Measurements from ENCODE around the gene RPL36. TPM values are rescaled to one million over a fixed set of nuclear protein-coding genes. Genes with fewer than 3 reads are reported as not detected.

Gene RPL36
- total RNA-seq, 4 donors from 2014 or later, result 87.9 to 636 (median 329) TPM

GRCh38 chr19:5690955-5691821, 1.1 kb downstream of the RPL36 start:
- peaks cover 0 to 37% (median 25%) of the 10 kb centered on the region in 4 donors for H3K4me1 ChIP-seq
- H3K9me3 ChIP-seq, result no peaks in the 10 kb centered on the region
- intact Hi-C loops (cut with DNase I; ENCODE audit: low total_unique reads) (no loop called here), in situ Hi-C loops (cut with MboI; ENCODE audit: low pct_ligation_motif_present in 1 of 4, low pct_unique_long_range_greater_than_20kb in 1 of 4, low sequenced_read_pairs in 3 of 4) (no loop called here)
- 2% methylated on average over 49 of the region's 54 CpGs; no CpG with 5 or more reads in 1 of the 2 donors for WGBS, 2 donors (ENCODE audit: low coverage in 1 of 2)
- H3K27me3 ChIP-seq, result no peaks in the 10 kb centered on the region
- DNase-seq, result peak; percentile 78
- peaks cover 0 to 24% (median 5%) of the 10 kb centered on the region in 4 donors for H3K36me3 ChIP-seq
- peak overlapping the region; percentile 58 to 80 (median 65) for H3K4me3 ChIP-seq
- TF ChIP-seq EP300 (IDR thresholded peaks at IDR 0.05; ENCODE audit: low read depth), result no peak
- peak in 2 of 3 donors; percentile 32 to 54 for TF ChIP-seq POLR2AphosphoS5 (IDR thresholded peaks at IDR 0.05)
- TF ChIP-seq POLR2A (IDR thresholded peaks at IDR 0.05), result no peak
- peak overlapping the region; percentile 91 to 93 (median 92) for H3K27ac ChIP-seq

- DNase-seq, result no peak
- H3K4me3 ChIP-seq, result peak overlapping the region in 3 of 4 donors; percentile 62 to 80 (median 68)
- H3K9me3 ChIP-seq, result no peaks in the 10 kb centered on the region
- in situ Hi-C loops (cut with MboI; ENCODE audit: low pct_ligation_motif_present in 1 of 4, low pct_unique_long_range_greater_than_20kb in 1 of 4, low sequenced_read_pairs in 3 of 4), result no loop called here
- intact Hi-C loops (cut with DNase I; ENCODE audit: low total_unique reads), result no loop called here
- peaks cover 0 to 34% (median 21%) of the 10 kb centered on the region in 4 donors for H3K4me1 ChIP-seq
- H3K27me3 ChIP-seq, result no peaks in the 10 kb centered on the region
- WGBS, 2 donors (ENCODE audit: low coverage in 1 of 2), result 43% methylated on average over 28 of the region's 42 CpGs; no CpG with 5 or more reads in 1 of the 2 donors
- H3K36me3 ChIP-seq, result peaks cover 0 to 27% (median 5%) of the 10 kb centered on the region in 4 donors
- H3K27ac ChIP-seq, result peak overlapping the region; percentile 91 to 93 (median 92)
- TF ChIP-seq CTCF (IDR thresholded peaks at IDR 0.05), result no peak
- TF ChIP-seq EP300 (IDR thresholded peaks at IDR 0.05; ENCODE audit: low read depth), result no peak
- no peak for TF ChIP-seq POLR2A (IDR thresholded peaks at IDR 0.05)
- no peak for TF ChIP-seq POLR2AphosphoS5 (IDR thresholded peaks at IDR 0.05)
These were observed 2.0 kb downstream of the RPL36 start for GRCh38 chr19:5691822-5692722.

GRCh38 chr19:5692723-5693194, 2.7 kb downstream of the RPL36 start:
- no peaks in the 10 kb centered on the region for H3K27me3 ChIP-seq
- DNase-seq, result no peak
- intact Hi-C loops (cut with DNase I; ENCODE audit: low total_unique reads) (no loop called here), in situ Hi-C loops (cut with MboI; ENCODE audit: low pct_ligation_motif_present in 1 of 4, low pct_unique_long_range_greater_than_20kb in 1 of 4, low sequenced_read_pairs in 3 of 4) (no loop called here)
- no peaks in the 10 kb centered on the region for H3K9me3 ChIP-seq
- H3K27ac ChIP-seq, result no peak overlapping the region
- peaks cover 0 to 28% (median 16%) of the 10 kb centered on the region in 4 donors for H3K4me1 ChIP-seq
- TF ChIP-seq EP300 (IDR thresholded peaks at IDR 0.05; ENCODE audit: low read depth), result no peak
- no peak for TF ChIP-seq POLR2AphosphoS5 (IDR thresholded peaks at IDR 0.05)
- TF ChIP-seq CTCF (IDR thresholded peaks at IDR 0.05), result no peak
- TF ChIP-seq POLR2A (IDR thresholded peaks at IDR 0.05), result no peak
- 71% methylated on average over 7 of the region's 7 CpGs; no CpG with 5 or more reads in 1 of the 2 donors for WGBS, 2 donors (ENCODE audit: low coverage in 1 of 2)
- no peak overlapping the region for H3K4me3 ChIP-seq
- H3K36me3 ChIP-seq, result peaks cover 0 to 27% (median 5%) of the 10 kb centered on the region in 4 donors

- Histone ChIP-seq H3K4me3 (no peak overlapping the region), H3K27me3 (no peaks in the 10 kb centered on the region), H3K9me3 (no peaks in the 10 kb centered on the region), H3K27ac (no peak overlapping the region), H3K36me3 (peaks cover 0 to 31% (median 6%) of the 10 kb centered on the region in 4 donors), H3K4me1 (peaks cover 0 to 28% (median 16%) of the 10 kb centered on the region in 4 donors)
- intact Hi-C loops (cut with DNase I; ENCODE audit: low total_unique reads), result no loop called here
- WGBS, 2 donors (ENCODE audit: low coverage in 1 of 2), result 79% methylated on average over 37 of the region's 39 CpGs; no CpG with 5 or more reads in 1 of the 2 donors
- in situ Hi-C loops (cut with MboI; ENCODE audit: low pct_ligation_motif_present in 1 of 4, low pct_unique_long_range_greater_than_20kb in 1 of 4, low sequenced_read_pairs in 3 of 4), result no loop called here
- TF ChIP-seq POLR2AphosphoS5 (IDR thresholded peaks at IDR 0.05) (no peak), EP300 (IDR thresholded peaks at IDR 0.05; ENCODE audit: low read depth) (no peak), POLR2A (IDR thresholded peaks at IDR 0.05) (no peak), CTCF (IDR thresholded peaks at IDR 0.05) (no peak)
- no peak for DNase-seq
These were observed 3.4 kb downstream of the RPL36 start for GRCh38 chr19:5693195-5694166.

Data from transverse colon (tissue), 4 donors.